ENCODE results near the gene MON2. TPM values are rescaled to one million over a fixed set of nuclear protein-coding genes. Genes with fewer than 3 reads are reported as not detected.

The MON2 gene
- total RNA-seq, 1 donor from 2014 or later = 67.3 TPM

DNA sequence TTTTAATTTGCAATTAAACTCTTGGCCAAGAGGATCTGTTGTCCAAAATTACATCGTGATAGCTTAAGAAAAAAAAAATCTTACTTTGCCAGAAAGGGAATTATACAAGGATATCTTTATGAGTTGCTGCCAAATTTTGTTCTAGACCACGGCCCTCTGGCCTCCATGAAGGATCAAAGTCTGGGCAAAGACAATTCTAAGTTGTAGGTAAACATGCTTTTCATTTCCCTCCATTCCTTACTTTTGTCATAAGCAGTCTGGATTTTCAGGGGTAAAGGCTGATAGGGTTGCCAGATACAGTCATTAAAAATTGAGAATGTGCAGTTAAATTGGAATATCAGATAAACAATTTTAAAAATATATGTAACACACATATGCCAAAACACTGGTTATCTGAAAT lies 135.1 kb downstream of the MON2 start:
- peak overlapping the region; percentile 92 to 96 (median 92) for H3K9ac ChIP-seq (ENCODE audit: low read depth in 1 of 3, low read length in 3 of 3)
- peaks cover 0 to 18% (median 4%) of the 10 kb centered on the region in 3 donors for H3K4me1 ChIP-seq (ENCODE audit: control insufficient read depth in 3 of 3, insufficient read depth in 3 of 3, low read length in 3 of 3)
- H3K27me3 ChIP-seq (ENCODE audit: control insufficient read depth in 3 of 3, insufficient read depth in 3 of 3, low read length in 3 of 3) = no peaks in the 10 kb centered on the region
- H3K27ac ChIP-seq (ENCODE audit: low read depth, low read length) = peak overlapping the region; percentile 98
- no peaks in the 10 kb centered on the region for H3K9me3 ChIP-seq (ENCODE audit: control insufficient read depth in 3 of 3, low read length in 3 of 3)
- H3K4me3 ChIP-seq (ENCODE audit: low read length in 3 of 3) = peak overlapping the region in 2 of 3 donors; percentile 83 to 89
- H3K36me3 ChIP-seq (ENCODE audit: control insufficient read depth in 3 of 3, insufficient read depth in 3 of 3, low read length in 3 of 3) = no peaks in the 10 kb centered on the region

- H3K9ac ChIP-seq (ENCODE audit: low read depth in 1 of 3, low read length in 3 of 3) = peak overlapping the region; percentile 92 to 96 (median 92)
These were observed 135.8 kb downstream of the MON2 start for GRCh38 chr12:62602255-62603060.

GRCh38 chr12:62603061-62603810 lies 136.6 kb downstream of the MON2 start:
- Histone ChIP-seq H3K9me3 (ENCODE audit: control insufficient read depth in 3 of 3, low read length in 3 of 3) (no peaks in the 10 kb centered on the region), H3K9ac (ENCODE audit: low read depth in 1 of 3, low read length in 3 of 3) (peak overlapping the region; percentile 92 to 96 (median 92)), H3K4me3 (ENCODE audit: low read length in 3 of 3) (peak overlapping the region; percentile 83 to 89 (median 84)), H3K27ac (ENCODE audit: low read depth, low read length) (peak overlapping the region; percentile 98), H3K36me3 (ENCODE audit: control insufficient read depth in 3 of 3, insufficient read depth in 3 of 3, low read length in 3 of 3) (no peaks in the 10 kb centered on the region), H3K27me3 (ENCODE audit: control insufficient read depth in 3 of 3, insufficient read depth in 3 of 3, low read length in 3 of 3) (no peaks in the 10 kb centered on the region), H3K4me1 (ENCODE audit: control insufficient read depth in 3 of 3, insufficient read depth in 3 of 3, low read length in 3 of 3) (peaks cover 0 to 18% (median 4%) of the 10 kb centered on the region in 3 donors)

More at GRCh38 chr12:62602255-62603060, 135.8 kb downstream of the MON2 start:
- Histone ChIP-seq H3K9me3 (ENCODE audit: control insufficient read depth in 3 of 3, low read length in 3 of 3) (no peaks in the 10 kb centered on the region), H3K4me1 (ENCODE audit: control insufficient read depth in 3 of 3, insufficient read depth in 3 of 3, low read length in 3 of 3) (peaks cover 0 to 18% (median 4%) of the 10 kb centered on the region in 3 donors), H3K27me3 (ENCODE audit: control insufficient read depth in 3 of 3, insufficient read depth in 3 of 3, low read length in 3 of 3) (no peaks in the 10 kb centered on the region), H3K36me3 (ENCODE audit: control insufficient read depth in 3 of 3, insufficient read depth in 3 of 3, low read length in 3 of 3) (no peaks in the 10 kb centered on the region), H3K27ac (ENCODE audit: low read depth, low read length) (peak overlapping the region; percentile 98), H3K4me3 (ENCODE audit: low read length in 3 of 3) (peak overlapping the region; percentile 83 to 89 (median 84))

DNA sequence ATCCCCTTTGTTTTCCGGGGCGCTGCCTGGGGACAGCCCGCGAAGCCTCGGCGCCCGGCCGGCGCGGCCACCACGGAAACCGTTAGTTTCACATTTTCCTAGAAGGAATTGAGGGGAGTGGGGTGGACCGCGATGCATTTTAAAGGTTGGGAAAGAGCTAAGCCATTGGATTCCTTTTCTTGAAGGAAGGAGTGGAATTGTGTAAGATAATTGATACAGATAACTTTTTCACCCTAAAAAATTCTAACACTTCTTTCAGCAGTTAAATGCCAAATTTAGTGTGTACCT lies 137.1 kb downstream of the MON2 start:
- peak overlapping the region; percentile 83 to 89 (median 84) for H3K4me3 ChIP-seq (ENCODE audit: low read length in 3 of 3)
- H3K36me3 ChIP-seq (ENCODE audit: control insufficient read depth in 3 of 3, insufficient read depth in 3 of 3, low read length in 3 of 3) = no peaks in the 10 kb centered on the region
- H3K27ac ChIP-seq (ENCODE audit: low read depth, low read length) = peak overlapping the region; percentile 98
- H3K9me3 ChIP-seq (ENCODE audit: control insufficient read depth in 3 of 3, low read length in 3 of 3) = no peaks in the 10 kb centered on the region
- H3K27me3 ChIP-seq (ENCODE audit: control insufficient read depth in 3 of 3, insufficient read depth in 3 of 3, low read length in 3 of 3) = no peaks in the 10 kb centered on the region
- peak overlapping the region; percentile 92 to 96 (median 92) for H3K9ac ChIP-seq (ENCODE audit: low read depth in 1 of 3, low read length in 3 of 3)
- peaks cover 0 to 18% (median 4%) of the 10 kb centered on the region in 3 donors for H3K4me1 ChIP-seq (ENCODE audit: control insufficient read depth in 3 of 3, insufficient read depth in 3 of 3, low read length in 3 of 3)

DNA sequence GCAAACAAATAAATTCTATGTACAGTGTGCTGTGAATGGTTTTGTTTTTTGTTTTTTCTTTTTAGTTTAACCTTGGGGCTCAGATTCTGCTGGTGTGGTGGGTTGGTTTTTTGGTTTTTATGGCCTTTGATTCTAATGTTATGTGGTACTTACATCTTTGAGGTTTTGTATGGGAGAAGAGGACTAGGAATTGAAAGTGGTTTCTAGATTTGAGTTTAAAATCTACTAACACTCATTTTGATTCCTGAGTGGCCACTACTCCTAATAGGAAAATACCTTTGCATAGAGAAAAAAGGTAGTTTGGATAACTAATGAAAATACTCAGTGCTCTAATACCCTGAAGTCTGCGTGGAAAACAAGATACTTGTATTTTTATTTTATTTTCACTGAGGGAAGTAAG lies 137.7 kb downstream of the MON2 start:
- Histone ChIP-seq H3K36me3 (ENCODE audit: control insufficient read depth in 3 of 3, insufficient read depth in 3 of 3, low read length in 3 of 3) (no peaks in the 10 kb centered on the region), H3K4me1 (ENCODE audit: control insufficient read depth in 3 of 3, insufficient read depth in 3 of 3, low read length in 3 of 3) (peaks cover 0 to 18% (median 4%) of the 10 kb centered on the region in 3 donors), H3K4me3 (ENCODE audit: low read length in 3 of 3) (peak overlapping the region; percentile 83 to 89 (median 84)), H3K27me3 (ENCODE audit: control insufficient read depth in 3 of 3, insufficient read depth in 3 of 3, low read length in 3 of 3) (no peaks in the 10 kb centered on the region), H3K9me3 (ENCODE audit: control insufficient read depth in 3 of 3, low read length in 3 of 3) (no peaks in the 10 kb centered on the region), H3K27ac (ENCODE audit: low read depth, low read length) (peak overlapping the region; percentile 98), H3K9ac (ENCODE audit: low read depth in 1 of 3, low read length in 3 of 3) (peak overlapping the region; percentile 92 to 96 (median 92))

DNA sequence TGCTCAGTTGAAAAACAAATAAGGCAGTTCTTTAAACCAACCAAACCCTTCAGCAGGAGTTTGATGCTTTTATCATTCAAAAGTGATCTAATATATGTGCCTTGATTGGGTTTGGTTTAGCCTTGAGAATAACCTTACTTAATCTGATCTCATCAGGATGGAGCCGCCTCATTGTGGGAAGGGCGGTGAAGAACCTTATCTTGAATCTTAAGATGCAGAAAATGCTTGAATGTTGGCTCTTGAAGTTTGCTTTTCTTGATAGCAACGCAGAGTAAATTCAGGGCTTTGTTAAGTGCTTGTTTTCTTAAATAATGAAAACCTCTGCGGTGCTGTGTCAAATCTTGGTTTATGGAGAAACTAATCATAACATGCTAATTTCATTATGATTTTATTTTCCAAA lies 138.2 kb downstream of the MON2 start:
- H3K36me3 ChIP-seq (ENCODE audit: control insufficient read depth in 3 of 3, insufficient read depth in 3 of 3, low read length in 3 of 3) = no peaks in the 10 kb centered on the region
- H3K4me3 ChIP-seq (ENCODE audit: low read length in 3 of 3) = peak overlapping the region; percentile 30 to 89 (median 83)
- H3K4me1 ChIP-seq (ENCODE audit: control insufficient read depth in 3 of 3, insufficient read depth in 3 of 3, low read length in 3 of 3) = peaks cover 0 to 18% (median 4%) of the 10 kb centered on the region in 3 donors
- no peaks in the 10 kb centered on the region for H3K27me3 ChIP-seq (ENCODE audit: control insufficient read depth in 3 of 3, insufficient read depth in 3 of 3, low read length in 3 of 3)
- H3K9me3 ChIP-seq (ENCODE audit: control insufficient read depth in 3 of 3, low read length in 3 of 3) = no peaks in the 10 kb centered on the region
- H3K27ac ChIP-seq (ENCODE audit: low read depth, low read length) = no peak overlapping the region
- H3K9ac ChIP-seq (ENCODE audit: low read depth in 1 of 3, low read length in 3 of 3) = peak overlapping the region in 1 of 3 donors; percentile 96

GRCh38 chr12:62605981-62606380 lies 139.4 kb downstream of the MON2 start:
- Histone ChIP-seq H3K4me3 (ENCODE audit: low read length in 3 of 3) (peak overlapping the region in 1 of 3 donors; percentile 1), H3K27ac (ENCODE audit: low read depth, low read length) (no peak overlapping the region), H3K9me3 (ENCODE audit: control insufficient read depth in 3 of 3, low read length in 3 of 3) (no peaks in the 10 kb centered on the region), H3K9ac (ENCODE audit: low read depth in 1 of 3, low read length in 3 of 3) (no peak overlapping the region), H3K36me3 (ENCODE audit: control insufficient read depth in 3 of 3, insufficient read depth in 3 of 3, low read length in 3 of 3) (no peaks in the 10 kb centered on the region), H3K27me3 (ENCODE audit: control insufficient read depth in 3 of 3, insufficient read depth in 3 of 3, low read length in 3 of 3) (no peaks in the 10 kb centered on the region), H3K4me1 (ENCODE audit: control insufficient read depth in 3 of 3, insufficient read depth in 3 of 3, low read length in 3 of 3) (peaks cover 0 to 18% (median 4%) of the 10 kb centered on the region in 3 donors)

GRCh38 chr12:62606654-62607053 lies 140.0 kb downstream of the MON2 start:
- Histone ChIP-seq H3K4me3 (ENCODE audit: low read length in 3 of 3) (no peak overlapping the region), H3K4me1 (ENCODE audit: control insufficient read depth in 3 of 3, insufficient read depth in 3 of 3, low read length in 3 of 3) (peaks cover 0 to 18% (median 4%) of the 10 kb centered on the region in 3 donors), H3K9ac (ENCODE audit: low read depth in 1 of 3, low read length in 3 of 3) (no peak overlapping the region), H3K9me3 (ENCODE audit: control insufficient read depth in 3 of 3, low read length in 3 of 3) (no peaks in the 10 kb centered on the region), H3K36me3 (ENCODE audit: control insufficient read depth in 3 of 3, insufficient read depth in 3 of 3, low read length in 3 of 3) (no peaks in the 10 kb centered on the region), H3K27ac (ENCODE audit: low read depth, low read length) (no peak overlapping the region), H3K27me3 (ENCODE audit: control insufficient read depth in 3 of 3, insufficient read depth in 3 of 3, low read length in 3 of 3) (no peaks in the 10 kb centered on the region)

GRCh38 chr12:62613081-62613480 lies 146.5 kb downstream of the MON2 start:
- no peaks in the 10 kb centered on the region for H3K27me3 ChIP-seq (ENCODE audit: control insufficient read depth in 3 of 3, insufficient read depth in 3 of 3, low read length in 3 of 3)
- H3K27ac ChIP-seq (ENCODE audit: low read depth, low read length) = no peak overlapping the region
- no peaks in the 10 kb centered on the region for H3K9me3 ChIP-seq (ENCODE audit: control insufficient read depth in 3 of 3, low read length in 3 of 3)
- no peaks in the 10 kb centered on the region for H3K4me1 ChIP-seq (ENCODE audit: control insufficient read depth in 3 of 3, insufficient read depth in 3 of 3, low read length in 3 of 3)
- no peak overlapping the region for H3K4me3 ChIP-seq (ENCODE audit: low read length in 3 of 3)
- no peak overlapping the region for H3K9ac ChIP-seq (ENCODE audit: low read depth in 1 of 3, low read length in 3 of 3)
- H3K36me3 ChIP-seq (ENCODE audit: control insufficient read depth in 3 of 3, insufficient read depth in 3 of 3, low read length in 3 of 3) = no peaks in the 10 kb centered on the region

DNA sequence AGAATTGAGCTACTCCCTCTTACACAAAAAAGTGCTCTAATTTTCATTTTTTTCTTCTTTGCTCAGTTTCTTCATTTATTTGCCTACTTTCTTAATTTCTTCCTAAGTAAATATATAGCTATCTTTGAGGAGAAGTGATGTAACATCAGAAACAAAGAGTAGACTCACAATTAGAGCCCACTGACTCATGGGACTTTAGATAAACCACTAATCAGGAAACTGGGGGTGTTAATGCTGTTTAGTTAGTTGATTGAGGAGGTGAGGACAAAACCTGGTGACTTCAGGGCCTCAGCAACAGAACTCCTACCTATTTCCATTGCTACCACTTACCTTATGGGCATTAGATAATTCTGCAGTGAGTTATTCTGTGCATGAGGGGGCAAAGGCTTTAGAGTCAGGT lies 151.7 kb downstream of the MON2 start:
- no peak overlapping the region for H3K27ac ChIP-seq (ENCODE audit: low read depth, low read length)
- H3K9ac ChIP-seq (ENCODE audit: low read depth in 1 of 3, low read length in 3 of 3) = no peak overlapping the region
- H3K4me3 ChIP-seq (ENCODE audit: low read length in 3 of 3) = no peak overlapping the region
- no peaks in the 10 kb centered on the region for H3K36me3 ChIP-seq (ENCODE audit: control insufficient read depth in 3 of 3, insufficient read depth in 3 of 3, low read length in 3 of 3)
- no peaks in the 10 kb centered on the region for H3K9me3 ChIP-seq (ENCODE audit: control insufficient read depth in 3 of 3, low read length in 3 of 3)
- H3K27me3 ChIP-seq (ENCODE audit: control insufficient read depth in 3 of 3, insufficient read depth in 3 of 3, low read length in 3 of 3) = no peaks in the 10 kb centered on the region
- H3K4me1 ChIP-seq (ENCODE audit: control insufficient read depth in 3 of 3, insufficient read depth in 3 of 3, low read length in 3 of 3) = no peaks in the 10 kb centered on the region

All from skeletal muscle tissue (tissue), 4 donors.